Measurements from ENCODE around the gene PLD1.
"Not testable (repeated sequence)": the region's sequence is repeated elsewhere in the genome, so short reads cannot be mapped to it uniquely, and the experiment has no call there.

PLD1 gene

DNA sequence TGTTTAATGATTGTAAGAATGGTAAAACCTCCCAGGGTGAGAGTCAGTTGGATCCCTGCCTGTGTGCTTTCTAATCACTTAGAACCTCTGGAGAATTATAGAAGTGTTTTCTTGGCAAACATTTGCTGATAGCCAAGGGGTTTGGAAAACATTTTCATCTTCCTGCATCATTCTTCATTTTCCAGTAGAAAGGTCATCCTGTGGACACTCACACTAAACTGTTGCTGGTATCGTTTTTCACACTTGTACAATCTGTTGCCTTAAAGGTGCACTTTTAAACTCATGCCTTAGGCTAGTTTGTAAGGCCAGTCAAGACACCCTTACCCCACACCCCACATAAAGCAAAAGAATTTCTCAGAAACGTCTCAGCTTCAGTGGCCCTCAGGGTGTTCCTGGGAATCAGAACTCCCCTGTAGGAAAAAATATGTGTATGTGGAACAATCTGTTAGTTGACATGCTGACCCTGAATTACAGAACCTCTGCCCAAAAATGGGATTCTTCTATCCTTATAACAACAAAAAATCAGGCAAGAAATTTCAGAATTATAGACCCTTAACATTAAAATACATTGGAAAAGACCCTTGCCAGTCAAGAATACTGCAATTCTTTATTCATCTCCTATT is 5.8 kb upstream of the PLD1 start:
- no peak for DNase-seq

DNA sequence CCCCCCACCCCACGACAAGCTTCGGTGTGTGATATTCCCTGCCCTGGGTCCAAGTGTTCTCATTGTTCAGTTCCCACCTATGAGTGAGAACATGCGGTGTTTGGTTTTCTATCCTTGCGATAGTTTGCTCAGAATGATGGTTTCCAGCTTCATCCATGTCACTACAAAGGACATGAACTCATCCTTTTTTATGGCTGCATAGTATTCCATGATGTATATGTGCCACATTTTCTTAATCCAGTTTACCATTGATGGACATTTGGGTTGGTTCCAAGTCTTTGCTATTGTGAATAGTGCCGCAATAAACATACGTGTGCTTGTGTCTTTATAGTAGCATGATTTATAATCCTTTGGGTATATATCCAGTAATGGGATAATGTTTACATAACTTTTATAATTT is 4.4 kb upstream of the PLD1 start:
- DNase-seq: not testable (repeated sequence)

DNA sequence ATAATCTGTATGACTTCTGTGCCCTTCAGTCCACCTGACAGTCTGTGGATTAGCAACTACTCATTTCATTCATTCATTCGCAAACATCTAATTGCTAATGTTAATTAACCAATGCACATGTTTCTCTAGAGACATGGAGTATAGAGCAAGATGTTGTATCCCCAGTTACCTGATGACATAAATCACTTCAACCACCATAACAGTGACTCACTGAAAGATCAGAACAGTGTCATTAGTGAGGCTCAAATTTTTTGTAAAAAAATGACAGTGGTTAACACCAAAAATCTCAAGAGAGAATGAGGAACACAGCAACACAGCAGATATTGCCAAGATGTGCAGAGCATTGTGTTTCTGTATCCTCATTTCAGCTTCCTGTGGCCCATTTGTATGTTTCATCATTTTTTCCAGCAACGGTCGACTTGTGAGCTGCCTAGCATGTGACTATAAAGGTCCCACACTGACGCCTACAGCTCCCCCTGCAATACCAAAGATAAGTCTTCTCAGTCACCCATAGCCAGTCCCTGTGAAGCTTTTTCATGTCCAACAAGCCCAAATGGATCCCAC is 3.7 kb upstream of the PLD1 start:
- DNase-seq: no peak

DNA sequence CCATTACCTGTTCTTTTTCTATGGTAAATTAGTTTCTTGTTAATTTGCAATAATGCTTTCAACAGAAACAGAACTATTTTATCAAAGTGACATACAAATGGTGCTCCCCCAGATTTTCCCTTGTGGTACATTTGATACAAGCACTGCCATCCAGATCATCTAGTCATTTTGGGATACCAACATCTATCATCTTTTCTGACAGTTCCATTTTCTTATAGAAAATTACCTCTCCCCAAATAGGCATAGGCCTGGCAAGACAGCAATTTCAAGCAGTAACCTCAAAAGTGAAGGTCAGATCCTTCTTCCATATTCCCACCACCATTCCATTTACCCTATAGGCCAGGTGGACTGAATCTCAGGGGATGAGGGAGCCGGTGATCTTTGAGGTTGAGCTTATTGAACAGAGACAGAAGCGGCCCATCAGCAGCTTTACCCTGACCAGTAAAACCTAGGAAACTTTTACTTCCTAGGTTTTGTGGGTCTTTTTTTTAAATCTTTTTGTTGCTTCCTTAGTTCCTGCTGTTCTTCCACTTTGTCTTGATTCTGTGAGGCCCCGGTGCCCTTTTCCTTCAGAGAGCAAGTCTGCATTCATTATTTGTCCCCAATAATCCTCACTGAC is 3.1 kb upstream of the PLD1 start:
- no peak for DNase-seq

DNA sequence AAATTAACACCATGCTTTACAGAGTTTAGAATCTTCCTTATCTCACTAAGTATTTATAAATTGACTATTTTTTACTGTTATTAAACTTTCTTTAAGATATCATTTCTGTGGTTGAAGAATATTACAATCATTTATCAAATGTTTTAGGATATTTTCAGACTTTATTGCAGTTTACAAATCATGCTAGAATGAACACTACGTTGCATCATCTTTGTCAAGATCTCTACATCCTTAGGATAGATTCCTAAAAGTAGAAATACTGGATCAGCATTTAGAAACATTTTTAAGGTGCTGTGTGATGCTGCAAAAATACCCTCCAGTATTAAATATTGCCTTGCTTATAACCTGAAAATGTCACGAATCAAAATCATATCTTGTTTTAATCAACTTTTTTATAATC is 2.5 kb upstream of the PLD1 start:
- DNase-seq: no peak

DNA sequence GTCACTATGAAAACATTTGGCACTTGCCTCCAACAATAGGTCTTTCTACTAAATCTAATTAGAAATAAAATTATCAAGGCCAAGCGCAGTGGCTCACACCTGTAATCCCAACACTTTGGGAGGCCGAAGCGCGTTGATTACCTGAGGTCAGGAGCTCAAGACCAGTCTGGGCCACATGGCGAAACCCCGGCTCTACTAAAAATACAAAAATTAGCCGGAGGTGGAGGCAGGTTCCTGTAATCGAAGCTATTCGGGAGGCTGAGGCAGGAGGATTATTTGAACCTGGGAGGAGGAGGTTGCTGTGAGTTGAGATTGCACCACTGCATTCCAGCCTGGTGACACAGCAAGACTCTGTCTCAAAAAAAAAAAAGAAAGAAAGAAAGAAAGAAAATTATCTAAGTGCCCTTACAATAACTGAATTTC is 1.6 kb upstream of the PLD1 start:
- DNase-seq: peak; percentile 76

DNA sequence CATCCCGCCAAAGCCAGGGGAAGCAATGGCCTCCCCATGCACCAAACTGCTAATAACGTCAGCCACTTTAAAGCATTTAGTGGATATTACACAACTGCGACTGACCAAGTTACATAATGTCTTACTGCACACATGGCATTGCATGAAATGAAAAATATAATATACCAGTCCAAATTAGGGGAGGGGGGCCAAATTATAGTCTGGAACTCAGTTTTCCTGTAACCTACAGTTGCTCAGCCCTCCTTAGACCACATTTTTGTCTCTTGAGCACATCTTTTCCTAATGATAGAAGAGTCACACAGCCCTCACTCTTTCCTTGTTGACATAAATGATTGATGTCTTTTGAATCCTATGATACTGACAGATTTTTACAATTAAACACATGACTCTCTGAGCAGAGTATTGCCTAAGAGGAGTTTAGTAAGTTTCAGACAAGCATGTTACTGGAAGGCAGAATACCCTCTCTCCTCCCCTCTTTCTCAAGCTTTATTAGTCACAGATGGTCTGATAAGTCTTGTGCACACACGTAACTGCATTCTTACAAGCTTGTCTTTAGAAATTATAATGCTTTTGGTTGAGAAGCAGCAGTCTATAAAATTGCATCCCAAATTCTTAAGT is 1.1 kb upstream of the PLD1 start:
- DNase-seq: peak; percentile 96

DNA sequence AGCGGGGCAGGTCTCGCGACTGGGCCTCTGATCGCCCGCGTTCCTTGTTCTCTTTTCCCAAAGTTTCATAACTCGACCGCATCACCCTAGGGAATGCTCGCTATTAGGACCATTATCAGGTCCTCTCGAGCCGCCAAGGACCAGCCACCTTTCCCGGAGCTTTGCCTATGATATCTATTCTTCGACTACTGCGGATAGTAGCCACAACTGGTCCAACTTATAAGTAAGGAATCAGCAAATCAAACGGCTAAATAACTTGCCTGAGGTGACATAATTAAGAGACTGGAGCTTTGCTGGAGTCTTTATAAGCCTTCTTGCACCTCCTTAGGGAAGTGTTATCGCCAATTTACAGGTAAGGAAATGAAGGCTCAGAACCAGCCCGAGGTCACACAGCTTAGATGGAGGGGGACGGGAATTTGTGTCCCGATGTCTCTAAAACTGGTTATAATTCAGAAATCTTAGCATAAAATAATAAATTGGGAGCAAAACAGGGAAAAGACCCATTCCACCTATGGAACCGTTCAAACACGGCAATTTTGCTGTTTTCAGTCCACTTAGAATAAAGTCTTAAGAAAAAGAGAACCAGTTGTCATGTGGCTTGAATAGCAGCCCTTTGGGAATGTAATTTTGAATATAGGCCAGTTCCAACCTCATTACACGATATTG is 479 bp upstream of the PLD1 start:
- no peak for DNase-seq

DNA sequence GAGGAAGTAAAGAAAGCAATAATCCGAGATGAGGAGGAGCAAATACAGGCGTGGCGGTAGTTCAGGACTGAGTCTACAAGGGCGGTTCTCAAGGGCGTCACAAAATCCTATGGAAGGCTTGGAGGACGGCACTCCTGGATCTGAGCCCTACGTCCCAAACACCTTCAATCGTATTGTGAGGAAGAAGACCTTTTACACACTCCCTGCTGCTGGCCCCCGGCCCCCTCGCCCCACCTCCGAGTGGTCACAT is 747 bp downstream of the PLD1 start:
- DNase-seq: peak; percentile 52

DNA sequence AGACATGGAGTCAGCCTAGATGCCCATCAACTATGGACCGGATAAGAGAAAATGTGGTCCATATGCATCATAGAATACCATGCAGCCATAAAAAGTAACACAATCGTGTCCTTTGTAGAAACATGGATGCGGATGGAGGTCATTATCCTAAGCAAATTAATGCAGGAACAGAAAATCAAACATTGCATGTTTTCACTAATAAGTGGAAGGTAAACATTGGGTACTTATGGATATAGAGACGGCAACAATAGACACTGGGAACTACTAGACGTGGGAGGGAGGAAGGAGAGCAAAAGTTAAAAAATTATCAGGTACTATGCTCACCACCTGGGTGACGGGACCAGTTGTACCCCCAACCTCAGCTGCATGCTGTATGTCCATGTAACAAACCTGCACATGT is 2.5 kb downstream of the PLD1 start:
- DNase-seq: no peak

DNA sequence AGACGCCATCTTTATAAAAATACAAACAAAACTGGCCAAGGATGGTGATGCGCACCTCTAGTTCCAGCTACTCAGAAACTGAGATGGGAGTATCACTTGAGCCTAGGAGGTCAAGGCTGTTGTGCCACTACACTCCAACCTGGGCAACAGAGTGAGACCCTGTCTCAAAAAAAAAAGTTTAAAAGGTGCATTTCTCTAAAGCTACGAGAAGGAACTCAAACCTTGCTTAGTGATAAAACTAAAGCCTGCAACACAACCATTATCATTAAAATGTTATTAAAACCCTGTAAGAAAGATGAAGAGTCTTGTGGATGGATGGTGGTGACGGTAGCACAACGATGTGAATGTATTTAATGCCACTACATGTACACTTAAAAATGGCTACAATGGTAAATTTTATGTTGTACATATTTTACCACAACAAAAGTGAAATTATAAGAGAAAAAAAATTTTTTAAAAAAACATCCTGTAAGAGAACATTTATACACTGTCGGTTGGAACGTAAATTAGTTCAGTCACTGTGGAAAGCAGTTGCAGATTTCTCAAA is 3.1 kb downstream of the PLD1 start:
- no peak for DNase-seq

DNA sequence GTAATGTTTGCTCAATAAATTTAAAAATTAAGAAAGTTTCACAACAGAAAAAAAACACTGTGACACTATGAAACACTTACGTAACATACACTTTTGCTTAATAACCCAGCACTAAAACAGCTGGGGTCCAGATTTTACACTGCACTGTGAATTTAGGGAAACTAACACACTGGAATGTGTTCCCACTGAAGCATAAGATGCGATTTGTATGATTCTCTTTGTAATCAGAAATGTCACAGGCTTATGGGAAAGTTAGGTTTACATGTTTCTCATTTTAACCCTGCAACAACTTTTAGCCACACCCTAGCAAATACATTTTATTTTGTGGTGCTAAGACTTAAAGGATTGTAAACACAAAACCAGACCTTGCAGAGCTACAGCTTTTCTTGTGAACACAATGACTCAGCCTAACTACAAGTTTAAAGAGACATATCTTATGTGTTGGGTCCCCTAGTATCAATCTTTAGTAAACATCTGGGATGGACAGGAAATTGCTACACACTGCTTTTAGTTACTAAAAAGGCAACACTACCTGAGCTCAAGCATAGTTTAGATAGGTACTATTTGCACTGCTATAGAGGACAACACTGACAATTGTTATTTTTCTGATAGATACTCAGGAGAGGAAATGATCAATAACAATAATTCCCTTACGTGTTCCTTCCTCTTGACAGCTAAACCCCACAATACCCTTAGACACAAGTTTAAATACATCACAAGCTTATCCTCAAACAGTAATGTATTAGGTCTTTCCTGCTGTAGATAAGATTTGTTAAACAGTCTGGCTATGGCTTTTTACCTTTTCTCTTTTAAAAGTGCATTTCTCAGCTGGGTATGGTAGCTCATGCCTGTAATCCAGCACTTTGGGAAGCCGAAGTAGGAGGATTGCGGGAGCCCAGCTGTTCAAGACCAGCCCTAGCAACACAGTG is 3.8 kb downstream of the PLD1 start:
- peak; percentile 76 for DNase-seq

DNA sequence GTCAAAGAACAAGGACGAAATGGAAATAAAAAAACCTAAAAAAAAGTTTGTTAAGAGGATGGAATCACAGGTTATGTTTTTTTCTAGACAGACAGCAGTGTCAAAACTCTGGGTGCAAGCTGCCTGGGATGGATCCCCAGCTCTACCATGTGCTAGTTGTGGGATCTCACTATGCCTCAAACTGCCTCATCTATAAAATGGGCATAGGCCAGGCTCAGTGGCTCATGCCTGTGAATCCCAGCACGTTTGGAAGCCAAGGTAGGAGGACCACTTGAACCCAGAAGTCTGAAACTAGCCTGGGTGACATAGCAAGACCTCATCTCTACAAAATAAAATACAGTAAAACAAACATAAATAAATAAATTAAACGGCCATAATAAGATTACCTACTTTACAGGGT is 4.6 kb downstream of the PLD1 start:
- no peak for DNase-seq

DNA sequence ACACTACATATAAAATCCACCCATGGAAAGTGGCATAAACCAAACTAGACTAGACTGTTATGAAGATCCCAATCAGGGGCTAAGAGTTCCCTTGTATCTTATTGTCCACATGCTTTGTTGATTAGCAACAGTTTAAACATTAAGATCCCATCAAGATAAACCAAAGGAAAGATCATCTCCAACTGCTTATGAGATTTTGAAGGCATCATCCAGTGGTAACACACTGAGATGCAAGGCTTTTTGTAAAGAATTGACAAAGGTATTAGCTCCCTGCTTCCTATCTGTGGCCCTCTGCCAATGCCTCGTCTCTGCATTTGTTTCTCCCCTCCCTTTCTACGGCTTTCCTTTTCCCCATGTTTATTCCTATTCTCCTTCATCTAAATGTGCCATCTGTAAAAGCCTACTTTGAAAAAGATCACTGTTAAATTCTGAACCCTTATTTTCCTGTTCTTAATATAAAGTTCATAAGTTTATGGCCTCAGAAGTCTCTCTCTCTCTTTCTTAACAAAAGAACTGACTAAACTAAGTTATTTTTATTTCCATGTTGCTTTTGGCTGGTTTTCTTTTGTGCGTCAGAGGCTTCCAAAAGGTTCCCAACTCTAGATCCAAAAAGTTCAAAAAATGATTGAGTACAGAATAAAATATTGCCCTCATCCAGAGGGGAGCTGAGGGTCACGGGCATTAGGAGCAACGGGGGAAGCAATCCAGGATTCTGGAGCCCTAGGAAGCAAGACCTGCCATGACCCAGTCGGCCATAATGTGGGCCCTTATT is 5.5 kb downstream of the PLD1 start:
- peak; percentile 62 for DNase-seq

DNA sequence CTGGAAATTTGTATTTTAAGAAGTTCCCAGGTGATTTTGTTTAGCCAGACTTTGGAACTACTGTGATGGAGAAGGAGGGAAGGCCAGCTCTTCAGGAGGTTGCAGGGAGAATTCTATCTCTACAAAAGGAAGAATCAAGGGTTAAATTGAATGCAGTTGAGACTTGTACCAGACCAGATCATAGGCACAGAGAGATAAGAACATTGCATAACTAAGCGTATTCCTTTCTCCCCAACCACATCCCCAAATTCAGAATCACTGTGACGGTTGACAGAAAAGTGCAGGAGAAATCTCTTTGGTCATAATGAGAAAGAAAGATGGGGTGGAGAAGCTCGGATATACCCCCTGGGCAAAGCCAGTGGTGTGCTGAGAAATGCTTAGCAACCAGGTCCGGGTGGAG is 7.2 kb downstream of the PLD1 start:
- DNase-seq: no peak

DNA sequence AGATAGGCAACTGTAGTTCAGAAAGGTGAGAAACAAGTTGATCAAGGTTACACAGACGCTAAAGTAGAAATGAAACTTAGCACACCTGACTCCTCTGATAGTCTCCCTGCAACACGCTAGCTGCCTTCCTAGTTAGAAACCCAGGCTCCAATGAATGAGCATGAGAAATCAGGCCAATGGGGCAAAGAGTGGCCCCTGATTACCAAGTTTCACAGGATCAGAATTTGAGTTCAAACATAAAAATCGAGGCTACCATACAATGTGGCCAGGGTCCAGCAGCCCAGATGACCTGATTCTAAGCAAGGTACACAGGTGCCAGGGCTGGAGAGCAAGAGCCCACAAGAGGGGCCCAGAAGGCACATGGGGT is 7.7 kb downstream of the PLD1 start:
- DNase-seq: no peak

DNA sequence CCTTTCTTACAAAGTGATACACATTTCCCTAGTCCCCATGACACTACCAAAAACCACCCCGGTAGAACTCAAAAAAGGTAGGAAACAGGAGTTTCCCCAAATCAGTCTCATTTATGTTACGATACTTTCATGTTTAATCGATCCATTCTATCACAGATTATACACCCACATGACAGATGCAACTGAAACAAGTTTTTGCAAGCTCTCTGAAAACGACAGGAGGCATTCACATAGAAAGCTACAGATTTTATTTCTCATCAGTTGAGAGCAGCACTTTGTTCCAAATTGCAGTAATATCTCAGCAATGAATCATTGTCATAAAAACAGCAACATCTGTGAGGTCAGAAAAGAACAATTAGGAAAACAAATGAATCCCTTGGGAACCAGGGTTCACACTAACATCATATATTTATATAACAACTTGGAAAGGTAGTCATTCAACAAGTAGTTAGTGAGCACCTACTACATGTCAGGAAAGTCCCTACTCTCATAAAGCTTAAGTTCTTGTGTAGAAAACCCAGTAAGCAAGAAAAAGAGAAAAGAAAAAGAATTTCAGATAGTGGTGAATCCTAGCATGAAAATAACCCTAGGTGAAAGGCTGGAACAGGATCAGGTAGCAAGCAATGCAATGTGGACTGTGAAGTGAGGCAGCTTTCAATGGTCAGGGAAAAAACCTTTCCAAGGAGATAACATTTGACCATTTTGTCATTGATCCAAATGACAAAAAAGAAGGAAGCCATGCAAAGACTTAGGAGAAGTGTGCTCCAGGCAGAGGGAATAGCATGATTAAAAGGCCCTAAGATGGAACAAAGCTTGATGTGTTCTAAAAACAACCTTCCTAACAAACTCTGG is 8.3 kb downstream of the PLD1 start:
- peak; percentile 92 for DNase-seq

DNA sequence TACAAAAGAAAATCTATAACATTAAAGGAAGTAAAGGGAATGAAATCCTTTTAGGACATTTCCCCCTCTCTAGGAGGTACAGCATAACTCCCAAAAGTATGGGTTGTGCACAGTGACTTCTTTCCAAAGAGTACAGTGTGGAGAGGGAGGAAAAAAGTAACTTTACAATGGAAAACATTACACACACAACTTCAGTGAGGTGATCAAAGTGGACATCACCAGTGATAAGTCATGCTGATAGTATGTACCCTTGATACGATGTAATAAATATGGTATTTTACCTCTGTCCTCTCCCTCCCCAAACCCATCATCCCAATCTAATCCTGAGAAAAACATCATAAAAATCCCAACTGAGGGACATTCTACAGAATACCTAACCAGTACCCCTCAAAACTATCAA is 10.8 kb downstream of the PLD1 start:
- no peak for DNase-seq

DNA sequence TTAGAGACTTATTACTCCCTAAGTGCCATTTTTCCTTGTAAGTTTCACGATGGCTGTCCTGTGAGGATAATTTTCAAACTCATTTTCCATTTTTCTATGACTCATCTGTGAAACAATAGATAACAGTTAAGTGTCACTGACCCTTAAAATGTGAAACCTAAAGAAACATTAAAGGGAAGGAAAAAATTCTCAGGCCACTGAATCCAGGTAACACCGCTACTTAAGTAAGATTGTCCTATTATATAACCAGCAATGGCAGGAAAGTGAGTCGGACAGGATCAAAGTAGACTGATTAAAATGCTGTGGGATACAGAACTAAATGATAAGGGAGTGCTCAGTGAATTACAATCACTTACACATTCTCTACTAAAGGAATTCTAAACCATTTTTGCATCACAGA is 12.4 kb downstream of the PLD1 start:
- DNase-seq: no peak

DNA sequence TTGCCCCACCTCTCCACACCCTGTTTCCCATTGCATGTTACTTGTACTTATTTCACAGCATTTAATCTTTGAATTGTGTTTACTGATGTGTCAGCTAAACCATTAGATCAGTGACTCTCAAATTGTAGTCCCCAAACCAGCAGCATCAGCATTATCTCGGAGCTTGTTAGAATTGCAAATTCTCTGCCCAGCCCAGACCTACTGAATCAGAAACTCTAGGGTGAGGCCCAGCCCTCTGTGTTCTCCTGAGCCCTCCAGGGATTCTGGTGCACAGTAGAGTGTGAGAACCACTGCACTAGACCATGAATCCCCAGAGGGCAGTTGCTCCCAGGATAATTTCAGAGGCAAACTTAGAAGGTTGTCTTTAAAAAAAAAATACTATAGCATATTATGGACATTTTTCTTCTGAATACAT is 13.0 kb downstream of the PLD1 start:
- DNase-seq: no peak
